ENCODE data around the gene ILK.

Gene ILK

DNA sequence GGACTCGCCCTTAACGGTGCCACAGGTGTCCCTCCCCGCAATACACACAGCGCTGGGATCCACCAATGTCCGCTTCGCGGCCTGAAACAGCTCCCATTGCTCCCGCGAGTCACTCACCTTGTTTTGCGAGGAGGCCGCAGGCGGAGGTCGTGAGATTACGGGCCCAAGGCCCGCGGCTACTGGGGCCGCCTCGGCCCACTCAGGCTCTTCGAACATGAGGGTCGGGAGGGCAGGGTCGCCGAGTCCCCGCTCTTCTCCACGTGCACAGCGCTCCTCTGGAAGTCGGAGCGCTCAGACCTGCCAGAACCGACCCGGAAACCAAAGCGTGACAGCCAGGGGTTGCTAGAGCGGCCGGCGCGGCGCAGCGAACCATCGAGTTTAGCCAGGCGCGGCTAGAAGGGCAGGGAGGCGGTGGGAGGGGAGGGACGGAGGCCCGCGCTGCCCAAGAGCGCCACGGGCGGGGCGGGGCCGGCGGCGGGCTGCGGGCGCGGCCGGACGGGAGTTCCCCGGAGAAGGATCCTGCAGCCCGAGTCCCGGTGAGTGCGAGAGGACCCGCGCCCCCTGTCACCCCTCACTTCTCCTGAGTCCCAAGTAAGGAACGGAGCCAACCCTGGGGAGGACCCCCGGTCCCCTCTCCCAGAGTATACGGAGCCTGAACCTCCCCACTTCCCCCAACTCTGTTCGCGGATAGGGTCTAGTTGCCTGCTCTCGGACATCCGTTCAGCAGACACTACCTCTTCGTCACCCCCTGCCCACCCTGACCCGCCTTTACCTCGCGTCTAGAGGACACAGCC is at the start of gene ILK, which contains the start of gene RRP8:
Gene ILK (plus strand): TSS at position 488 of the 794 bp plus-strand sequence. CDS start 498 bp downstream, outside the sequence.
Gene RRP8 (minus strand): TSS at position 330 of the 794 bp plus-strand sequence. CDS start 114 bp downstream, at position 216.
- peak; percentile 94 for DNase-seq

GRCh38 chr11:6554828-6555706 is 48.5 kb upstream of the ILK start:
- DNase-seq, result no peak

- DNase-seq, result no peak
These were observed 47.2 kb upstream of the ILK start for GRCh38 chr11:6556139-6556949.

GRCh38 chr11:6557063-6557462 is 46.5 kb upstream of the ILK start:
- no peak for DNase-seq

GRCh38 chr11:6557761-6558674 is 45.6 kb upstream of the ILK start:
- DNase-seq, result no peak

GRCh38 chr11:6559369-6559768 is 44.2 kb upstream of the ILK start:
- no peak for DNase-seq

- no peak for DNase-seq
These were observed 42.3 kb upstream of the ILK start for GRCh38 chr11:6561288-6561687.

- no peak for DNase-seq
These were observed 40.4 kb upstream of the ILK start for GRCh38 chr11:6563121-6563619.

- no peak for DNase-seq
These were observed 39.9 kb upstream of the ILK start for GRCh38 chr11:6563667-6564066.

DNA sequence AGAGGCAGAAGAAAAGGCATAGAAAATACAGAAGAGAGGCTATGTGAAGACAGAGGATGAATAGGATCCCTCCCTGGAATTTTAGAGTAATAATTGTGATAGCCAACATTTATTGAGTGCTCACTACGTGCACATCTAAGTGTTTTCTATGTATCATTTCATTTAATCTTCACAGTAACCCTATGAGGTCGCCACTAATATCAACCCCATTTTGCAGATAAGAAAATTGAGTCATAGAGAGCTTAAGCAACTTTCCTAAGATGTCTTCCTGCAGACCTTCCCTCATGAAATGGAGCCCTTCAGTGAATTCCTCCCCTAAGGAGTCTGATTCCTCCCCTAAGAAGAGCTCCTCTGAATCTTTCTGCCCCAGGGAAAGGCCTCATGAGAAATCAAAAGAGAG is 38.2 kb upstream of the ILK start:
- DNase-seq, result no peak

DNA sequence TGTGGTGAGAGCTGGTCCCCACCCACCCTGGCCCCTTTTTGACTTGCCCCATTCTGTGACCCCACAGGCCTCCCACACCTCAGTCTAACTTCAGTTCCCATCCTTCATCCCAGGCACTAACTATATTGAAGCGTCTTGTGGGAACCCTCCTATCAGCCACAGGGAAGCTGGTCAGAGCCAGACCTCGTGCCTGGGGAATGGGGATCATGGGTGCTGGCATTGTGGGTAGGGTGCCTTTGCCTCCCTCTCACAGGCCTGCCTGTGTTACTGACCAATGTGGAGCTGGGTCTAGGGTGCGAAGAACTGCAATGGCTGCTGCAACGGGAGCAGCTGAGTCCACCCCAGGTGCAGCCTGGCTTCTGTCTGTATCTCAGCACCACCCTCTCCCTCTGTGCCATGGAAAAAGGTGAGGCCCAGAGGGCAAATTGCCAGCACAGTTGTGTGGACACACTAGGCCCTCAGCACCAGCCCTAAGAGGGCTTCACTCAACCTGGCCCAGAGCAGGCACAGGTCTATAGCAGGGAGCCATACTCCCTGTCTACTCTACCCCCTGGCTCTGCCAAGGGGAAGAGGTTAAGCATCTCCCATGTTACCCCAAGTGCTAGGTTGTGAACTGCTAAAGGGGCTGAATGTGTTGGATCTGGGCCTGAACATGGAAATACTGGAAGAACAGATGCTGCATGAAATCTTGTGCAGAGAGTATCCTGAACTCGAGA is 37.4 kb upstream of the ILK start:
- no peak for DNase-seq

- no peak for DNase-seq
These were observed 36.7 kb upstream of the ILK start for GRCh38 chr11:6566704-6567370.

GRCh38 chr11:6567371-6567745 is 36.2 kb upstream of the ILK start:
- no peak for DNase-seq

DNA sequence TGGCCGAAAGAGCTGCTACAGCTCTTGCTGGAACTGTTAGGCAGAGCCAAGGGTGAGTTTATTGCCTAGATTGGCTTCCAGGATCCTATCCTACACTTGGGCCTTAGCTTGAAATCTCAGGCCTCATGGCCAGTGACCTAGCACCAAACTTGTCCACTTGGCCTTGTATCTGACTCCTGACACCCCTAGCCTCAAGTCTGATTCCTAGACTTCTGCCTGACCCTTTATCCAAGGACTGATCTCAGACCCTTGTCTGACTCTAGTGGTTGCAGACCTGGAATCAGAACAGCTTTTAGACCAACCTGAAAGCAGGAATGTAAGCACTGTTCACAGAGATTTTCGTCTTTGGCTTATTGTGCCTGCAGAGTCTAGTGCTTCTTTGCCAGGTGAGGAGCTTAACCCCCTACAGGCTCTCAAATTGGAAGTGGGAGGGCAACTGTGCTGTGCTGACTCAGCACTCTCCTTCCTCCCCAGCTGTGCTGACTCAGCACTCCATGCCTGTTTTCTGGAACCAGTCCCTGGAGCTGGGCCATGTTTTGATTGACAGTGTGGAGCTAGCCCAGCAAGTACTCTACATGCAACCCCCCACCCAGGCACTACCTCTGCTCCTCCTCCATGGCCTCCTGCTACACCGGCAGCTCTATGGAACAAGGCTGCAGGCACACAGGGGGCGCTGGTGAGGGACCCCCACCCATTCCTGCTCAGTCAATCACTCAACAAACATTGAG is 35.2 kb upstream of the ILK start:
- DNase-seq, result peak; percentile 22

GRCh38 chr11:6569706-6570105 is 33.9 kb upstream of the ILK start:
- no peak for DNase-seq

GRCh38 chr11:6570691-6571427 is 32.7 kb upstream of the ILK start:
- DNase-seq, result no peak

DNA sequence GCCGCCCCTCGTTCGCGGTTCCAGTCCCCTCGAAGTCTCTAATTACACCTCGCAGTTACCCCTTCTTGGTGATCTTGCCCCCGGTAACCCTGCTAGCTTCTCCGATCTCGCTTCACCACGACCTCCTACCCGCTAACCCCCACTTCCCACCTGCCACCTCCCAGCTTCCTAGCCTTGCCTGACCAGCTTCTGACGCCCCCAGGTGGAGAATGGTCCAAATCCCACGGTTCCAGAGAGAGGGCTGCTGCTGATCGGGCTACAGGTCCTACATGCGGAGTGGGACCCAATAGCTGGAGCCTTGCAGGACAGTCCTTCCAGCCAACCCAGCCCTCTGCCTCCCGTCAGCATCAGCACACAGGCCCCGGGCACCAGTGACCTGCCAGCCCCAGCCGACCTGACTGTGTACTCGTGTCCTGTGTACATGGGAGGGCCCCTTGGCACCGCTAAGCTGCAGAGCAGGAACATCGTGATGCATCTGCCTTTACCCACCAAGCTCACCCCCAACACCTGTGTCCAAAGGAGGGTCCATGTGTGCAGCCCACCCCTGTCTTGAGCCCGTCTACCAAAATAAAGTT is 32.1 kb upstream of the ILK start:
- DNase-seq, result no peak

- no peak for DNase-seq
These were observed 31.4 kb upstream of the ILK start for GRCh38 chr11:6572215-6572614.
